SU-DHL-6 (cell line): ENCODE data around the gene GSTO1.

Source experiments
- H2AFZ ChIP-seq: fragments of 200-600 bp; sonication (generic); 2 replicates; pipeline ENCODE4 v1.6.1; 2014; ENCODE audit warnings: low read depth, mild to moderate bottlenecking, moderate library complexity, mixed read lengths, antibody characterized with exemption, low read length; ENCODE audit not compliant: severe bottlenecking
- H3F3A ChIP-seq: fragments of 200-600 bp; shearing (Covaris generic); 2 replicates; pipeline ENCODE4 v1.6.0; 2016; ENCODE audit warnings: antibody characterized with exemption, mild to moderate bottlenecking; ENCODE audit not compliant: insufficient read depth
- H3K27ac ChIP-seq: fragments of 200-600 bp; sonication (generic); 2 replicates; pipeline ENCODE4 v1.5.1; 2016; ENCODE audit warnings: low read depth, mild to moderate bottlenecking, low read length, moderate library complexity, mixed read lengths
- H3K27me3 ChIP-seq: fragments of 200-600 bp; sonication (generic), shearing (Covaris generic); 2 replicates; pipeline ENCODE4 v1.6.0; 2014; ENCODE audit warnings: mild to moderate bottlenecking, low read length
- H3K36me3 ChIP-seq: fragments of 200-600 bp; sonication (generic); 2 replicates; pipeline ENCODE4 v1.6.1; 2014; ENCODE audit warnings: mild to moderate bottlenecking, low read length, mixed read lengths
- H3K4me2 ChIP-seq: fragments of 300-600, 200-600 bp; shearing (Covaris generic), sonication (generic); 2 replicates; pipeline ENCODE4 v1.6.0; 2014; ENCODE audit warnings: low read length, low read depth, mild to moderate bottlenecking; ENCODE audit not compliant: poor library complexity, severe bottlenecking
- H3K4me3 ChIP-seq: fragments of 200-600 bp; sonication (generic); 2 replicates; pipeline ENCODE4 v1.5.1; 2014; ENCODE audit warnings: antibody characterized with exemption, low read length, mild to moderate bottlenecking, mixed read lengths; ENCODE audit not compliant: insufficient read depth, poor library complexity, severe bottlenecking
- H3K79me2 ChIP-seq: fragments of 200-600 bp; sonication (generic); 2 replicates; pipeline ENCODE4 v1.6.1; 2014; ENCODE audit warnings: mild to moderate bottlenecking, low read length, moderate library complexity; ENCODE audit not compliant: insufficient read depth
- H3K9ac ChIP-seq: fragments of 200-600 bp; sonication (generic); 2 replicates; pipeline ENCODE4 v1.7.0; 2014; ENCODE audit warnings: mild to moderate bottlenecking, low read length
- H3K9me2 ChIP-seq: fragments of 200-600 bp; sonication (generic); replicated peaks from 2 replicates; pipeline ENCODE4 v1.6.1; 2014; ENCODE audit warnings: low read length; ENCODE audit not compliant: insufficient read depth
- H3K9me3 ChIP-seq: fragments of 200-600 bp; sonication (generic); 2 replicates; pipeline ENCODE4 v1.6.1; 2014; ENCODE audit warnings: low read length, mixed read lengths; ENCODE audit not compliant: insufficient read depth
- H4K20me1 ChIP-seq: fragments of 200-600 bp; sonication (generic); 2 replicates; pipeline ENCODE4 v1.6.1; 2014; ENCODE audit warnings: low read depth, mild to moderate bottlenecking, antibody characterized with exemption, low read length, moderate library complexity, mixed read lengths
- EZH2phosphoT487 ChIP-seq: fragments of 200-600 bp; sonication (generic), shearing (Covaris generic); conservative IDR thresholded peaks from 2 replicates; pipeline ENCODE4 v1.6.1; 2018; ENCODE audit warnings: mild to moderate bottlenecking, antibody characterized with exemption, low read length, moderate library complexity, mixed read lengths
- TF ChIP-seq, protein P1 (sequence below): fragments of 200-600 bp; sonication (generic); IDR thresholded peaks from one replicate; pipeline ENCODE4 v1.5.1; 2017; ENCODE audit warnings: antibody characterized with exemption, mild to moderate bottlenecking, low read length, moderate library complexity; ENCODE audit not compliant: insufficient read depth, poor library complexity, severe bottlenecking

GSTO1 gene

DNA sequence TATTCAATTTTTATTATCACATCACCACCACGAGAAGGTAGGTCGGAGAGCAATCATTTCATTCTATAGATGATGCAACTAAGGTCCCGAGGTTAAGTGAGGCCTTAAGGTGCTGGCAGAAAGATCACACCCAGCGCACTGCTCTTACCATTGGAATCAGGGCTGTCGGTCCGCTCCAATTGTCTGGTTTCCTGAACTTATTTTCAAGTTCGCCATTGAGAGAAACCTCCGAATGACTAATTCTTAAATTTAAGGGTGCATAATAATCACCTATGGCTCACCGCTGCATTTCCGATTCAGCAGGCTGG lies 13.7 kb downstream of the GSTO1 start:
- TF ChIP-seq, protein P1, sequence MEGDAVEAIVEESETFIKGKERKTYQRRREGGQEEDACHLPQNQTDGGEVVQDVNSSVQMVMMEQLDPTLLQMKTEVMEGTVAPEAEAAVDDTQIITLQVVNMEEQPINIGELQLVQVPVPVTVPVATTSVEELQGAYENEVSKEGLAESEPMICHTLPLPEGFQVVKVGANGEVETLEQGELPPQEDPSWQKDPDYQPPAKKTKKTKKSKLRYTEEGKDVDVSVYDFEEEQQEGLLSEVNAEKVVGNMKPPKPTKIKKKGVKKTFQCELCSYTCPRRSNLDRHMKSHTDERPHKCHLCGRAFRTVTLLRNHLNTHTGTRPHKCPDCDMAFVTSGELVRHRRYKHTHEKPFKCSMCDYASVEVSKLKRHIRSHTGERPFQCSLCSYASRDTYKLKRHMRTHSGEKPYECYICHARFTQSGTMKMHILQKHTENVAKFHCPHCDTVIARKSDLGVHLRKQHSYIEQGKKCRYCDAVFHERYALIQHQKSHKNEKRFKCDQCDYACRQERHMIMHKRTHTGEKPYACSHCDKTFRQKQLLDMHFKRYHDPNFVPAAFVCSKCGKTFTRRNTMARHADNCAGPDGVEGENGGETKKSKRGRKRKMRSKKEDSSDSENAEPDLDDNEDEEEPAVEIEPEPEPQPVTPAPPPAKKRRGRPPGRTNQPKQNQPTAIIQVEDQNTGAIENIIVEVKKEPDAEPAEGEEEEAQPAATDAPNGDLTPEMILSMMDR: no peak
- Histone ChIP-seq H3K79me2 (peaks cover 51% of the 10 kb centered on the region), H3K4me2 (peak overlapping the region; percentile 67), H3F3A (no peaks in the 10 kb centered on the region), H2AFZ (peak overlapping the region; percentile 88), H3K27me3 (no peaks in the 10 kb centered on the region), H3K9ac (peak overlapping the region; percentile 87), H3K9me2 (no peaks in the 10 kb centered on the region), H4K20me1 (no peaks in the 10 kb centered on the region), H3K27ac (peak overlapping the region; percentile 60), H3K36me3 (no peaks in the 10 kb centered on the region), H3K9me3 (no peaks in the 10 kb centered on the region), H3K4me3 (peak overlapping the region; percentile 99)

DNA sequence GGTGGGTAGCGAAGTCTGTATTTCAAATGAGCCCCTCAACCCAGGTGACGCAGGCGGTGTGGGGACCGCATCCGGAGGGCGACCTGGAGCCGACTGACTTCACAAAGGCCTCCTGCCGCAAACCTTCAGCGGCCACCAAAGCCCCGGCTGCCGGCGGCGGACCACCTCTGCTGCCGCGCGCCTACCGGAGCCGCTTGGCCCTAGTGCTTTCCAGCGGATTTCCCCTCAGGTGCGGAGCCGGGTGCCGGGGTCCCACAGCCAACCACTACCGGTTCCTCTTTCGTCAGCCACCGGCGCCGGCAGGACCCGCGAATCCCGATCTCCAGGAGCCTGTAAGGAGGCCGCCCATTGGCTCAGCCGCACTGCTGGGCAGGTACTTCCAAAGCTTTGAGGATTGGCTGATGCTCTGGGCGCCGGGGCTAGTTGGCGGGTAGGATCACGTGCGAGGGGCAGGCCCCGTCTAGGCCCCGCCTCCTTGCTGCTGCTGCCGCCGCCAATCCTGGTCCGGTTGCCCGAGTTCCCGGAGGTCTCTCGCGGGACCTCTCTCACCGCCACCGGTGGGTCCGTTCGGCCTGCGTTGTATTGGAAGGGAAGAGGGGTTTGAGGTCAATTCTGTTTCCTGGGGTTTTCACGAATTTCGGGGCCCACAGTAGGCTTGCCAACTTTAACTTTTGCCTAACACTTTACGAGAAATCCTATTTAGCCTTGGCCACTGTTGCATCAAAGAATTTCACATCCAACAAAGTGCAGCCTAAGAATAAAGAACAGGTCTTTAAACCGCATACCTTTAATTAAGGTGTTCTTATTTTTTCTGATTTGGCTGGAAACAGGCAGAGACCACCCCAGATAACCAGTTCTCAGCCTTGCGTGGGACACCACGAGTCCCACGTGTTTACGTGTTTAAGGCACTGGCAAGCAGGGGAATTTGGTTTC lies 14.3 kb downstream of the GSTO1 start, which contains the start of gene GSTO2:
TSS of gene GSTO2 (plus strand) at position 472 of the 933 bp plus-strand sequence. CDS start 5,732 bp downstream, outside the sequence.
- Histone ChIP-seq H4K20me1 (no peaks in the 10 kb centered on the region), H3K79me2 (peaks cover 45% of the 10 kb centered on the region), H3K36me3 (no peaks in the 10 kb centered on the region), H3K4me3 (peak within 1 kb of the TSS; percentile 99), H3K27ac (peak within 1 kb of the TSS; percentile 60), H3K27me3 (no peaks in the 10 kb centered on the region), H3K9me3 (no peaks in the 10 kb centered on the region), H3F3A (no peaks in the 10 kb centered on the region), H3K9ac (peak within 1 kb of the TSS; percentile 87), H2AFZ (peak within 1 kb of the TSS; percentile 97), H3K9me2 (no peaks in the 10 kb centered on the region), H3K4me2 (peak within 1 kb of the TSS; percentile 83)
- no peak for TF ChIP-seq EZH2phosphoT487
- TF ChIP-seq, protein P1: no peak

DNA sequence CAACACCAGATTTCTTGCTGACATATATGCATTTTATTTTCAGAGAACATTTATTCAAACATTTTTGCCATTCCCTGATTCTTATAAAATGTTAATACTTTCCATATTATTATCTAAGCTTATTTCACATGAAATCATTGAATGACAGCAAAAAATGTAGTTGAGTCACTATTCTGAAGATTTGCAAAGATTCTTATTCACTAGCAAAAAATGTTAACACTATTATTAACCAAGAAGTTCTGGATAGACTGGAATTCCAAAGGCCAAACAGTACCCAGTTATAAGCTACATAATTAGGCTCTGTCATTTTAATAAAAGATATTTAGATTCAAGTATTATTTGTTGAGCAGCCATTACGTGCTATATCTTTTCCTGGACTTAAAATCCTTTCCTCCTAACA lies 18.6 kb downstream of the GSTO1 start:
- TF ChIP-seq, protein P1: no peak
- no peak for TF ChIP-seq EZH2phosphoT487
- Histone ChIP-seq H3K27ac (no peak overlapping the region), H3K9ac (no peak overlapping the region), H3K27me3 (no peaks in the 10 kb centered on the region), H3K4me3 (no peak overlapping the region), H3F3A (no peaks in the 10 kb centered on the region), H3K36me3 (no peaks in the 10 kb centered on the region), H3K9me3 (no peaks in the 10 kb centered on the region), H3K9me2 (no peaks in the 10 kb centered on the region), H3K4me2 (no peak overlapping the region), H4K20me1 (no peaks in the 10 kb centered on the region), H2AFZ (no peak overlapping the region), H3K79me2 (peaks cover 4% of the 10 kb centered on the region)
